ENCODE data around the gene ABCB1. TPM values are rescaled to one million over a fixed set of nuclear protein-coding genes. Genes with fewer than 3 reads are reported as not detected.

The ABCB1 gene
- total RNA-seq, 1 donor from 2014 or later: 5.5 TPM

- TF ChIP-seq, protein P1, sequence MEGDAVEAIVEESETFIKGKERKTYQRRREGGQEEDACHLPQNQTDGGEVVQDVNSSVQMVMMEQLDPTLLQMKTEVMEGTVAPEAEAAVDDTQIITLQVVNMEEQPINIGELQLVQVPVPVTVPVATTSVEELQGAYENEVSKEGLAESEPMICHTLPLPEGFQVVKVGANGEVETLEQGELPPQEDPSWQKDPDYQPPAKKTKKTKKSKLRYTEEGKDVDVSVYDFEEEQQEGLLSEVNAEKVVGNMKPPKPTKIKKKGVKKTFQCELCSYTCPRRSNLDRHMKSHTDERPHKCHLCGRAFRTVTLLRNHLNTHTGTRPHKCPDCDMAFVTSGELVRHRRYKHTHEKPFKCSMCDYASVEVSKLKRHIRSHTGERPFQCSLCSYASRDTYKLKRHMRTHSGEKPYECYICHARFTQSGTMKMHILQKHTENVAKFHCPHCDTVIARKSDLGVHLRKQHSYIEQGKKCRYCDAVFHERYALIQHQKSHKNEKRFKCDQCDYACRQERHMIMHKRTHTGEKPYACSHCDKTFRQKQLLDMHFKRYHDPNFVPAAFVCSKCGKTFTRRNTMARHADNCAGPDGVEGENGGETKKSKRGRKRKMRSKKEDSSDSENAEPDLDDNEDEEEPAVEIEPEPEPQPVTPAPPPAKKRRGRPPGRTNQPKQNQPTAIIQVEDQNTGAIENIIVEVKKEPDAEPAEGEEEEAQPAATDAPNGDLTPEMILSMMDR (IDR thresholded peaks at IDR 0.05): no peak
- Histone ChIP-seq H3K27me3 (no peaks in the 10 kb centered on the region), H3K9me3 (no peaks in the 10 kb centered on the region), H3K36me3 (no peaks in the 10 kb centered on the region), H3K27ac (no peak overlapping the region), H3K4me1 (no peaks in the 10 kb centered on the region), H3K4me3 (no peak overlapping the region)
- intact Hi-C loops (cut with DNase I): no loop called here
- DNase-seq (ENCODE audit: low spot score in 2 of 2): no peak
Measured at GRCh38 chr7:87497482-87497881, 103.2 kb downstream of the ABCB1 start.

GRCh38 chr7:87495366-87495765 lies 105.3 kb downstream of the ABCB1 start:
- TF ChIP-seq, protein P1 (IDR thresholded peaks at IDR 0.05): no peak
- Histone ChIP-seq H3K4me1 (no peaks in the 10 kb centered on the region), H3K27me3 (no peaks in the 10 kb centered on the region), H3K9me3 (no peaks in the 10 kb centered on the region), H3K4me3 (no peak overlapping the region), H3K36me3 (no peaks in the 10 kb centered on the region), H3K27ac (no peak overlapping the region)
- no peak for DNase-seq (ENCODE audit: low spot score in 2 of 2)
- intact Hi-C loops (cut with DNase I): no loop called here

DNA sequence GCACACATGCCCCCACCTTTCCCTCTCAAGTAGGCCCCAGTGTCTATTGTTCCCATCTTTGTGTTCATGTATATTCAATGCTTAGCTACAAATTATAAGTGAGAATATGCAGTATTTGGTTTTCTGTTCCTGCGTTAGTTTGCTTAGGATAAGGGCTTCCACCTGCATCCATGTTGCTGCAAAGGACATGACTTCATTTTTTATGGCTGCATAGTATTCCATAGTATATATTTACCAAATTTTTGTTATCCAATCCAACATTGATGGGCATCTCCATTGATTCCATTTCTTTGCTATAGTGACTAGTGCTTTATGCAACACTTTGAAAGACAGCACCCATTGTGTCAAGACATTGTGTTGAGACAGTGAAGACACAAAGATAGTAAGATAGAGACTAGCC lies 106.2 kb downstream of the ABCB1 start:
- H3K27ac ChIP-seq: no peak overlapping the region
- TF ChIP-seq, protein P1 (IDR thresholded peaks at IDR 0.05): no peak
- H3K36me3 ChIP-seq: no peaks in the 10 kb centered on the region
- no peak for DNase-seq (ENCODE audit: low spot score in 2 of 2)
- no peaks in the 10 kb centered on the region for H3K4me1 ChIP-seq
- H3K9me3 ChIP-seq: no peaks in the 10 kb centered on the region
- H3K27me3 ChIP-seq: no peaks in the 10 kb centered on the region
- H3K4me3 ChIP-seq: no peak overlapping the region
- intact Hi-C loops (cut with DNase I): no loop called here

- Histone ChIP-seq H3K9me3 (no peaks in the 10 kb centered on the region), H3K36me3 (no peaks in the 10 kb centered on the region), H3K4me1 (no peaks in the 10 kb centered on the region), H3K4me3 (no peak overlapping the region), H3K27me3 (no peaks in the 10 kb centered on the region), H3K27ac (no peak overlapping the region)
- DNase-seq (ENCODE audit: low spot score in 2 of 2): no peak
- TF ChIP-seq, protein P1 (IDR thresholded peaks at IDR 0.05): no peak
- intact Hi-C loops (cut with DNase I): no loop called here
Measured at GRCh38 chr7:87483131-87483530, 117.6 kb downstream of the ABCB1 start.

DNA sequence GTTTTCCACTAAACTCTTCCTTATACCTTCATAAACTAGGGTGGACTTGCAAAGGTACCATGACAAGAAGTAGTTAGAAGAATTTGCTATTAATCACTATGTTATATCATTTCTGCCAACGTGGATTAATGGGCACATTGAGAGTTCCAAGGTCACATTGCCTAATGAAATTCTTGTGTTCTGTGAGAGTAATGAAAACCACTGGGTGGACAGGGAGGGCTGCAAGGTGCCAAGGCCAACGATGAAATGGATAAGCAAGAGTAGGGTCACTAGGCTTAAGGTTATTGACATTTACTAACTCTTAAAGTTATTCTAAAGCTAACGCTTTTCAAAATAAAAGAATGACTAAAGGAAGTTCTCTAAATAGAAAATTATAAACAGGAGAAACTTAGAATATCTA lies 118.6 kb downstream of the ABCB1 start:
- no peak for DNase-seq (ENCODE audit: low spot score in 2 of 2)
- TF ChIP-seq, protein P1 (IDR thresholded peaks at IDR 0.05): no peak
- Histone ChIP-seq H3K4me1 (no peaks in the 10 kb centered on the region), H3K36me3 (no peaks in the 10 kb centered on the region), H3K4me3 (no peak overlapping the region), H3K27ac (no peak overlapping the region), H3K9me3 (no peaks in the 10 kb centered on the region), H3K27me3 (no peaks in the 10 kb centered on the region)
- intact Hi-C loops (cut with DNase I): no loop called here

- TF ChIP-seq, protein P1 (IDR thresholded peaks at IDR 0.05): no peak
- intact Hi-C loops (cut with DNase I): no loop called here
- H3K27ac ChIP-seq: no peak overlapping the region
- H3K4me1 ChIP-seq: no peaks in the 10 kb centered on the region
- no peaks in the 10 kb centered on the region for H3K36me3 ChIP-seq
- no peak overlapping the region for H3K4me3 ChIP-seq
- DNase-seq (ENCODE audit: low spot score in 2 of 2): no peak
- H3K9me3 ChIP-seq: no peaks in the 10 kb centered on the region
- no peaks in the 10 kb centered on the region for H3K27me3 ChIP-seq
Measured at GRCh38 chr7:87480386-87480785, 120.3 kb downstream of the ABCB1 start.
